NB4 (cell line): Measurements from ENCODE around the gene ZSWIM3.
A peak's percentile ranks its signal among the peaks of the same experiment; 100 is the strongest.

Experiments used
- CTCF ChIP-seq: IDR thresholded peaks from one replicate; pipeline ENCODE4 v1.5.1; 2012; ENCODE audit warnings: low read depth, low read length
- MYC ChIP-seq: IDR thresholded peaks from 2 replicates; pipeline ENCODE4 v1.6.1; 2011; ENCODE audit warnings: low read depth, low read length
- POLR2A ChIP-seq: IDR thresholded peaks from 2 replicates; pipeline ENCODE4 v1.6.1; 2011; ENCODE audit warnings: mild to moderate bottlenecking; ENCODE audit not compliant: insufficient read length; ENCODE audit errors: extremely low read depth

DNA sequence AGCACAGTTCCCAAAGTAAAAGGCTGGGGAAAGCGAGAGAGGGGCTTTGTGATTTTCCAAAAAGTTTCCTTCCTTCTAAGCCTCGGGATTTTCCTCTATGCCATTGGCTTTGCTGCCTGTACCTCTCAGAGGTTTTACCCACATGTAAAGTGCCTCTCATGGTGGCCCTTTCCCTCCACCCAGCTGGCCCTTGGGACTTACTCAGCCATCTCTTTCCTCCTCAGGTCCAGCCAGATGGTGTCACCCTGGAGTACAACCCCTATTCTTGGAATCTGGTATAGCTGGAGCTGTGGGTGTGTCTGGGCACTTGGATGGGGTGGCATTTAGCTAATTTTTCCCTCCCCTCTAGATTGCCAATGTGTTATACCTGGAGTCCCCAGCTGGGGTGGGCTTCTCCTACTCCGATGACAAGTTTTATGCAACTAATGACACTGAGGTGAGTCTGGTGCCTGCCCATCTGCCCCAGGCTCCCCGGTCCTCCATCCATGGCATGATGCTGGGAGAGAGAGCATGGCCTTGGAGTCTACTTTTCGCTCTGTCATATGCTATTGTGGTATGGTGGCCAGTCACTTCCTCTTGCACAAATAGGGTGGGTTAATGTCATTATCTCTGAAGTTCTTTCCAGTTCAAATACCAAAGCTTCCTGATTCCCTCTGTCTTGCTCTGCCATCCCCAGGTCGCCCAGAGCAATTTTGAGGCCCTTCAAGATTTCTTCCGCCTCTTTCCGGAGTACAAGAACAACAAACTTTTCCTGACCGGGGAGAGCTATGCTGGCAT lies 34.8 kb downstream of the ZSWIM3 start:
- peak; percentile 23 for TF ChIP-seq CTCF
- TF ChIP-seq MYC, result 0 out of 2 replicates have a peak, but pooled peaks have one; percentile 3
- TF ChIP-seq POLR2A, result peak; percentile 10
